CD4-positive, alpha-beta T cell treated with Interleukin-10 for 1 hour (primary cell): ENCODE measurements around the gene RARB.

Experiments used
- DNase-seq: peaks from one replicate; pipeline ENCODE4 v3.0.0-alpha.2; 2020

RARB gene

DNA sequence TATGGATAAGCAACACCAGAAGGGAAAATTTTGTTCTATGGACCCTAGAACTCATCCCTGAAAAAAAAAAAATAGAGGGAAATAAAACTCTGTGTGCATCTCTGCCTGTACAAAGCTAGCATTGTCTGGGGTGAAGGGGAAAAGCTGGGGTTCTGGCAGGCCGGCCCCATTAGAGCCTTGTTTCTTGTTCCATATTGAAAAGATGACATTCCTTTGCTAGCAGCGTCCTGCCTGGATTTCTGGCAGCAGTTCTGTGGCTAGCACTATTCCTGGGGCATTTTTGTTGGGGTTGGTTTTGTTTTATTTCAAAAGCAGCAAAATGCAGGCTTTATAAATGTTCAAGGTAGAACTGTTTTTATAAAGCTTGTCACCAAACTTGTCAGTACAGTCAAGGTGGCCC is 45.2 kb downstream of the RARB start:
- no peak for DNase-seq

GRCh38 chr3:25474052-25474451 is 46.0 kb downstream of the RARB start:
- DNase-seq = no peak

GRCh38 chr3:25476639-25477038 is 48.6 kb downstream of the RARB start:
- DNase-seq = no peak

DNA sequence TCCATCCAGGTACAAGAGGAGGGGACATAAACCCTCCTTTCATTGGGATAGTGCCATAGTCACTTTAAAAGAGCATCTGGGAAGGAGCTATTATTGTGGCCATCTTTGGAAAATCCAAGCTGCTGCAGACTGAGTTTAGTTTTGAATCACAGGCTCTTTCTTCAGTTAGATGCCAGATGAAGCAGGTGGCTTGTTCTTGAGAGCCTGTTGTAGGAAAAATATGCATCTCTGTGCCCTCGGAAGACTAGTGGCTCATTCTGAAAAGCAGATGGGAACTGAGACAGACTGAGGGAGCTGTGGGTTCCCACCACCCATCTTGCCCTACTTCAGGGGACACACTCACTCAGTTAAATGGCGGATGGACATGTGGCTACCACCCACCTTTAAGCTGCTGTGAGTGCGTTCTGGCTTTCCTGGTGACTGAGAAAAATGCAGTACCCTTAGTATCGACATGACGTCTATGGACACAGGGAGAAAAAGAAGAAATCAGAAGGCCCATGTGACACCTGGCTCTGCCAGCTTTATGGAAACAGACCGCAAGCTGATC is 50.2 kb downstream of the RARB start:
- no peak for DNase-seq

DNA sequence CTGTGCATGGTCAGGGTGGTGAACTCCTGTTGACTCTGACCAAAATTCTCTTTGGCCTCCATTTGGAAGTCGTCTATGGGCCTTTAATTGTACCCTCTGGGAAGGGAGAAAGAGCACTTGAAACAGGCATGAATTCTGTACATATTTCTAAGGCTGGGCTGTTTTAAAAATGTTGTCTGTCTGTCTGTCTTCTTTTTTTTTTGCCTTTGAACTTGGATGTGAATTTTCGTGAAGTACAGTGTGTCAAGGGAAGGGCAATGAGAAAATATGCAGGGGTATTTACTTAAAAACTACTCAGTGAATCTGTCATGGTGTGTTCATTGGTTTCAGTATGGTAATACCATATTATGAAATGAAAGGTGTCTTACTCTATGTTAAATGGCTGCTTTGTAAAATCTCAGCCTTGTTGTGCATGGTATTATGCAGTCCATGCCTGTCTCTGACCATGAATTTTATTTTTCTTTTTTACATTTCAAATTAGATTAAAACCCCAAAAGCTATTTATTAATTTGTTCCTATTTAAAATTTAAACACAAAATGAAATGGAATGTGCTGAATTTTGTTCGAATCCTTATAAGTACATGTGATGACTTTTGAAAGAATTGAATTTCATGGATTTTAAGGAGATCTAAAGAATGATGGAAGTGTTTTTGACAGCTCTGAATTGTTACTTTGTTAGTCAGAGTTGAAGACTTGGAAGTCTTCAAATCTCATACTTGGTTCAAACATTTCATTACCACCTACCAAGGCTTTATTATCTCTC is 51.1 kb downstream of the RARB start:
- DNase-seq = no peak

DNA sequence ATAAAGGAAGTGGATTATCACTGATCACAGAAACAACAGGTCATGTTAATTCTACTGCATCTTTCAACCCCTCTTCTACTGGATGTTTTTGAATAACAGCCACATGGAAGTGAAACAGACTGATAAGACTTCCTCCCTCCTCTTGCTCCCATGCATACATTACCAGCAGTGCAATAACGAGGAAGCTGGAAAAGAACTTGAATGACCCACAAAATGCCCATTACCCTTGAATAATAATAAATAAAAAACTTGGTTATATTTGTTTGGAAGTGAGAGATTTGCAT is 51.6 kb downstream of the RARB start:
- DNase-seq = no peak

GRCh38 chr3:25480811-25481210 is 52.7 kb downstream of the RARB start:
- no peak for DNase-seq

- no peak for DNase-seq
Measured at GRCh38 chr3:25481386-25481785, 53.3 kb downstream of the RARB start.

GRCh38 chr3:25483456-25483855 is 55.4 kb downstream of the RARB start:
- no peak for DNase-seq

DNA sequence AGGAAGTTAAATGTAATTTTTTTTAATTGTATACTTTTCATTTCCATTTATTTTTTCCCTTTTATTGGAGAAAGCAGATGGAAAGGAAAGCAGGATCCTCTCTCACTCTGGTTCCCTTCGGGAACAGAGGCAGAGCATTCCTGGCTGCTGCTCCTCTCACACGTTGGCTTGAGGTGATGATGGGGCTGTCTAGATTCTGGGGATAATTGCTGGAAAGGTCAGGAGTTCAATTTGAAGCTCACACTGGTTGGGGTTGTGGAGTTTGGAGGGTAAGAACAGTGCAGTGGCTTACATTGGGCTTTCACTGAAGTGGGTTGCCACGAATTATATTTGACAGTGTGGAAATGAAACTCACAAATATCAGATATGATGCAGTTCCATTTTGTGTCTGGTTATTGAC is 57.6 kb downstream of the RARB start:
- no peak for DNase-seq

DNA sequence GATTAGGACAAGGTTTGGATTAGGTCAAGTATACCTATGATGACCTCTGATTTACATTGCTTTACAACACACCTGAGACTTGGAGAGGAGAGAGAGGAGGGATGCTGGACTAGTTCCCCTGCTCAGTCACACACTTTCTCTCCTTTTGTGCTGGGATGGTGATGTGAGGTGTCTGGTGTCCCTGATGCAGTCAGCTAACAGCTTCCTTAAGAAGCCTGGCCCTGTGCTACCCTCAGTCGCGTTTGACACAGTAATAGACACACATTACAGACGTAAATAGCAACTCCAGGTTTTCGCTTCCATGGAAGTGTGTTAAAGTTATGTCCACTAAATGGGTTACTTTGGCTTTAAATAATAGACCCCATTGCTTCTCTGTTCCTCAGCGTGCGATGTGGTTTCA is 58.9 kb downstream of the RARB start:
- no peak for DNase-seq

DNA sequence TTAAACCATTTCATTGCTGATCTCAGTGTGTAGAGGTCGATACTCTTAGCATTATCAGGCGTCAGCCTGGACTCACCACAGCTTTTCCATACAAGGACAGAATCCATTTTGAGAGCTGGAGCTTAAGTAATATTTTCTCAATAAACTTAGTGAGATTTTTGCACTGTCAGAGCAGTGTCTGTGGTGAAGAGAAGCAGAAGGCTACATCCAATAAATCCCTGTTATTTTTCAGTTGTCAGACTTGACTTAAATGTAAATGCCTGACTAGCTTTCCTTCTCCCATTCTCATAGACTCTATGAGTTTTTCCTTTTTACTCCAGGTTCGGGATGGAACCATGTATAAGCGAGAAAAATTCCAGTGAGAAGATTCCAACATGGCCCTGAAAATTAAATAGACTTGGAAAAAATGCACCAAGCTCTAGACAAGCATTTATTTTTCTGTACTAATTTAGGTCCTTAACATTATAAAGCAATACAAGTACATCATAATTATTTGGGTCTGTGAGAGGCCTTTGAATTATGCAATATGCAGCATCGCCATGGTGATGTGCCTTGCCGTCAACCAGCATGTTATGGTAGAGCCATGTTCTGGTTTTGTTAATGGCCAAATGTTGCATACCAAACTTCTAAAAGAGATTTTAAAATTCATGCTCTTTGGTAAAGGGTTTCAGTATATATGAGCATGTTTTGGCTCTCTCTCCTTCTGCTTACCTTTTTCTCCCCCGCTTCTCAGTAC is 62.0 kb downstream of the RARB start:
- no peak for DNase-seq

GRCh38 chr3:25493246-25493645 is 65.2 kb downstream of the RARB start:
- DNase-seq = no peak

- DNase-seq = no peak
Measured at GRCh38 chr3:25493786-25494185, 65.7 kb downstream of the RARB start.

- DNase-seq = no peak
Measured at GRCh38 chr3:25495304-25495703, 67.2 kb downstream of the RARB start.

- no peak for DNase-seq
Measured at GRCh38 chr3:25495726-25496253, 67.7 kb downstream of the RARB start.

DNA sequence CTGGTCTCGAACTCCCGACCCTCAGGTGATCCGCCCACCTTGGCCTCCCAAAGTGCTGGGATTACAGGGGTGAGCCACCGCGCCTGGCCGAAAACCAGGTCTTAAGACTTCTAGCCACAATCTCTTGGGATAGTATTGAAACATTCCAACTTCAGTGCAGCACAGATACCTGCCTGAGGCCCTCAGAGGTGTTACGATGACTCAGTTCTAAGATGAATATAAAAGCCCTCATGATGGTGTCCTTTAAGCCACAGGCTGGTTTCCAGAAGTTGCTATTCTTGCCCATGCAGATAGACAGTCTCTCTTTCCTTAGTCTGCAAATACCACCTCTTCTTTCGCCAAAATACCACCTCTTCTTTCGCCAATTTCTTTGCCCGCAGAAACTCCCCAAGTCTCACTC is 69.0 kb downstream of the RARB start:
- no peak for DNase-seq

DNA sequence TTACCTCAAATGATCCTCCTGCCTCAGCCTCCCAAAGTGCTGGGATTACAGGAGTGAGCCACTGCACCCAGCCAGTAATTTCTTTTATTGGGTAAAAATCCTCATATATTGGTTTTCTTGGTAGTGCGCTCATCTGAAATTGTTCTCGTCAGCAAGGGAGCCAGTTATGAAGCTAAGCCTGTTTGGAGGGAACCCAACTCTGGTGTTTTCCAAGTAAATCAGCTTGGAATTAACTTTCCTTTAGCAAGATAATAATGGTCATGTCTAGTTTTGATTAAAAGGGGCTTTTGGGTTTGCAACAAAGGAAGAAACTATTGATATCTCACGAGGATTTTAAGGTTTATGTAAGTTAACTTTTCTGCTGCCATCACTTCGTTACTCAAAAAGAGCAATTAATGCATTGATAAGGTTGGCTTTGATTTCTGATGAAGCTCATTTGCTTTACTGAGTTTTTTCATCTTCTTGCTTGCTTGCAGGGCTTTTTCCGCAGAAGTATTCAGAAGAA is 72.7 kb downstream of the RARB start:
- DNase-seq = no peak

GRCh38 chr3:25502233-25502632 is 74.2 kb downstream of the RARB start:
- no peak for DNase-seq

GRCh38 chr3:25503898-25504301 is 75.8 kb downstream of the RARB start:
- no peak for DNase-seq

- DNase-seq = no peak
Measured at GRCh38 chr3:25505581-25505980, 77.5 kb downstream of the RARB start.

DNA sequence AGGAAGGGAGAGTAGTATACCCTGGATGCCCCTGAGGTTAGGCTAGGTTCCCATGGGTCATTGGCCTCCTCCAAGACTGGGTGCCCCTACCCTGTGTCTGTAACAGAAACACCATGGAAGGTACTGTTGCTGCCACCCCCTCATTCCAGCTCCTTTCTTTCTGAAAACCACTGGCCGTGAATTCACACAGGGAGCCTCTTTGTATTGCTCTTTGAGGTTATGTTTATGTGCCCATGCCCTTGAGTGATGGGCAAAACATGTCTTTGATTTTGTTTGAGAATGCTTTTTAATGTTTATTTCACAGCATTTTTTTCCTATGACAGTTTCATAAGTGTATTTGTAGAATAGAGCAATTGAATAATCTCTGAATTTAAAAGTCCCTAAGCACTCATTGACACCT is 79.7 kb downstream of the RARB start:
- no peak for DNase-seq

GRCh38 chr3:25508433-25508832 is 80.4 kb downstream of the RARB start:
- no peak for DNase-seq

- no peak for DNase-seq
Measured at GRCh38 chr3:25508901-25509300, 80.8 kb downstream of the RARB start.
